GM10266 (cell line): ENCODE results near the gene CTNNA2.

ENCODE experiments used
- DNase-seq: peaks from one replicate; pipeline ENCODE4 v3.0.0; 2012; ENCODE audit errors: extremely low spot score
- TF ChIP-seq, protein P1 (sequence below): IDR thresholded peaks from 2 replicates; pipeline ENCODE4 v1.5.1; 2012; ENCODE audit warnings: mild to moderate bottlenecking, low read depth; ENCODE audit not compliant: control insufficient read depth, insufficient read depth; ENCODE audit errors: missing control alignments

Gene CTNNA2

DNA sequence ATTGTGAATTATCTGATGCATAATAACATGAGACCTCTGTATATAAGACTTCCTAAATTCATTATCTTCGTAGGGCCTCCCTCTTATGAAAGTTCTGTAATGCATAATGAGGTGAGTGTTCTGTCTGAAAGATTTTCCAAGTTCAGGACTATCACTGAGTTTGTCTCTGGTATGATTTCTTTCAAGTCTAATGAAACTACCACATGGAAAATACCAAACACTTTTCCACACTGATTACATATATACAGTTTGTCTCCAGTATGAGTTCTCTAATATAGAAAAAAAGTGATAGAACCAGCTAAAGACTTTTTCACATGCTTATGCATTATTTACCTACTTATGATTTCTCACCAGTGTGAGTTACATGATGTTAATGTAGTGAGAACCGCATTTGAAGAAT lies 34.7 kb downstream of the CTNNA2 start:
- no peak for DNase-seq
- TF ChIP-seq, protein P1, sequence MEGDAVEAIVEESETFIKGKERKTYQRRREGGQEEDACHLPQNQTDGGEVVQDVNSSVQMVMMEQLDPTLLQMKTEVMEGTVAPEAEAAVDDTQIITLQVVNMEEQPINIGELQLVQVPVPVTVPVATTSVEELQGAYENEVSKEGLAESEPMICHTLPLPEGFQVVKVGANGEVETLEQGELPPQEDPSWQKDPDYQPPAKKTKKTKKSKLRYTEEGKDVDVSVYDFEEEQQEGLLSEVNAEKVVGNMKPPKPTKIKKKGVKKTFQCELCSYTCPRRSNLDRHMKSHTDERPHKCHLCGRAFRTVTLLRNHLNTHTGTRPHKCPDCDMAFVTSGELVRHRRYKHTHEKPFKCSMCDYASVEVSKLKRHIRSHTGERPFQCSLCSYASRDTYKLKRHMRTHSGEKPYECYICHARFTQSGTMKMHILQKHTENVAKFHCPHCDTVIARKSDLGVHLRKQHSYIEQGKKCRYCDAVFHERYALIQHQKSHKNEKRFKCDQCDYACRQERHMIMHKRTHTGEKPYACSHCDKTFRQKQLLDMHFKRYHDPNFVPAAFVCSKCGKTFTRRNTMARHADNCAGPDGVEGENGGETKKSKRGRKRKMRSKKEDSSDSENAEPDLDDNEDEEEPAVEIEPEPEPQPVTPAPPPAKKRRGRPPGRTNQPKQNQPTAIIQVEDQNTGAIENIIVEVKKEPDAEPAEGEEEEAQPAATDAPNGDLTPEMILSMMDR: no peak

DNA sequence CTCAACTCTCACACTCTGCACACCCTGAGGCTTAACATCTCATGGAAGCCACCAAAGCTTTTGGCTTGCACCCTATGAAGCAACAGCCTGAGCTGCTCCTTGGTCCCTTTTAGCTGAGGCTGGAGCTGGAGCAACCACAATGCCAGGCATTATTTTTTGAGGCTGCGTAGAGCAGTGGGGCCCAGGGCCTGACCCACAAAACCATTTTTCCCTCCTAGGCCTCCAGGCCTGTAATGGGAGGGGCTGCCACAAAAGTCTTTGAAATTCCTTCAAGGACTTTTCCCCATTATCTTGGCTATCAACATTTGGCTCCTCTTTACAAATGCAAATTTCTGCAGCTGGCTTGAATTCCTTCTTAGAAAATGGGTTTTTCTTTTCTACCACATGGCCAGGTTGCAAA lies 39.8 kb downstream of the CTNNA2 start:
- no peak for DNase-seq
- TF ChIP-seq, protein P1: no peak

- DNase-seq: no peak
- TF ChIP-seq, protein P1: no peak
Observed at GRCh38 chr2:79554899-79555298, 42.0 kb downstream of the CTNNA2 start.

GRCh38 chr2:79564065-79564464 lies 51.2 kb downstream of the CTNNA2 start:
- no peak for DNase-seq
- TF ChIP-seq, protein P1: no peak

GRCh38 chr2:79569048-79569447 lies 56.2 kb downstream of the CTNNA2 start:
- no peak for DNase-seq
- TF ChIP-seq, protein P1: no peak

DNA sequence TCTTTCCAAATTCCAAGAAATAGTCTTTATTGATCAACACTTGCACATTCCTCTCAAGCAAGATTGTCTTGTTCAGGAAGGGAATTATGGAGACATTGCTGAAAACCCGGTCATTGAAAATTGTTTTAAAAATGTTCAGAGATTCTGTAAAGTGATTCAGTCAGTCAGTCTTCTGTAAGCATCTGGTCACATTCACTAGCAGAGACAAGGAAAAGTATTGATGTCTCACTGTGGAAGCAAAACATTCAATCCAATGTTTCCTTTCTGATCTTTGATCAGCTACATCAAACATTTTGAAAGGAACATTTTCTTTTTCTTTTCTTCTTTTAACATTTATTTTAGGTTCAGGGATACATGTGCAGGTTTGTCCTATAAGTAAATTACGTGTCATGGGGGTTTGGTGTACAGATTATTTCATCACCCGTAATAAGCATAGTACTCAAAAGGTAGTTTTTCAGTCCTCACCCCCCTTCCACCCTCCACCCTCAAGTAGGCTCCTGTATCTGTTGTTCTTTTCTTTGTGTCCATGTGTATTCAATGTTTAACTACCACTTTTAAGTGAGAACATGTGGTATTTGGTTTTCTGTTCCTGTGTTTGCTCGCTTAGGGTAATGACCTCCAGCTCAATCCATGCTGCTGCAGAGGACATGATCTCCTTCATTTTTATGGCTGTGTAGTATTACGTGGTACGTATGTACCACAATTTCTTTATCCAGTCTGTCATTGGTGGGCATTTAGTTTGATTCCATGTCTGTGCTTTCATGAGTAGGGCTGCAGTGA lies 61.2 kb downstream of the CTNNA2 start:
- no peak for DNase-seq

GRCh38 chr2:79576451-79576850 lies 63.6 kb downstream of the CTNNA2 start:
- no peak for DNase-seq
- TF ChIP-seq, protein P1: no peak

More for the DNA sequence above, 61.2 kb downstream of the CTNNA2 start:
- TF ChIP-seq, protein P1: no peak
